OCI-LY7 (cell line): ENCODE data around the gene GSTK1.

ENCODE experiments used
- EZH2phosphoT487 ChIP-seq: fragments of 200-600 bp; sonication (generic); IDR thresholded peaks from 2 replicates; pipeline ENCODE4 v1.6.1; 2018; ENCODE audit warnings: low read depth, borderline replicate concordance, mild to moderate bottlenecking, mixed run types, antibody characterized with exemption, low read length, moderate library complexity, mixed read lengths
- TF ChIP-seq, protein P1 (sequence below): fragments of 200-600 bp; sonication (generic); conservative IDR thresholded peaks from 2 replicates; pipeline ENCODE4 v1.5.1; 2014; ENCODE audit warnings: mild to moderate bottlenecking, antibody characterized with exemption, low read length, moderate library complexity, mixed read lengths

DNA sequence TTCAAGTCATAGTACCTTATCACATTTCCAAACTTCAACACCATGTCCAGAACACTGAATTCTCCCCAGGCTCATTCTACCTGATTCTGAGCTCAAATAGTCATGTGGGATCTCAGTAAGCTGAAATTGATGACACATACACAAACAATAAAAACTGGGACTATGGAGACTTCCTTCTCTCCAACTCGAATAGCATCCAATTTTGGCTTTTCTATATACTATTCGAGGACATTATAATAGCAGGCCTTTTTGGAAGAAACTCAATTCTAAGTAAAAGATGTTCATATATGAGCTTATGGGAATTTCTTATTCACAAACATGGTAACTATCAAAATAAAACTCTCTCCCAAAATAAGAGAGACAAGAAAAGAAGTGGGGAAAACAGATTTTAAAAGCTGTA, 42.0 kb upstream of the GSTK1 start:
- TF ChIP-seq, protein P1, sequence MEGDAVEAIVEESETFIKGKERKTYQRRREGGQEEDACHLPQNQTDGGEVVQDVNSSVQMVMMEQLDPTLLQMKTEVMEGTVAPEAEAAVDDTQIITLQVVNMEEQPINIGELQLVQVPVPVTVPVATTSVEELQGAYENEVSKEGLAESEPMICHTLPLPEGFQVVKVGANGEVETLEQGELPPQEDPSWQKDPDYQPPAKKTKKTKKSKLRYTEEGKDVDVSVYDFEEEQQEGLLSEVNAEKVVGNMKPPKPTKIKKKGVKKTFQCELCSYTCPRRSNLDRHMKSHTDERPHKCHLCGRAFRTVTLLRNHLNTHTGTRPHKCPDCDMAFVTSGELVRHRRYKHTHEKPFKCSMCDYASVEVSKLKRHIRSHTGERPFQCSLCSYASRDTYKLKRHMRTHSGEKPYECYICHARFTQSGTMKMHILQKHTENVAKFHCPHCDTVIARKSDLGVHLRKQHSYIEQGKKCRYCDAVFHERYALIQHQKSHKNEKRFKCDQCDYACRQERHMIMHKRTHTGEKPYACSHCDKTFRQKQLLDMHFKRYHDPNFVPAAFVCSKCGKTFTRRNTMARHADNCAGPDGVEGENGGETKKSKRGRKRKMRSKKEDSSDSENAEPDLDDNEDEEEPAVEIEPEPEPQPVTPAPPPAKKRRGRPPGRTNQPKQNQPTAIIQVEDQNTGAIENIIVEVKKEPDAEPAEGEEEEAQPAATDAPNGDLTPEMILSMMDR = no peak
- no peak for TF ChIP-seq EZH2phosphoT487
